Gastrocnemius medialis (tissue), 4 donors: ENCODE results near the gene TPRG1L. TPM values are rescaled to one million over a fixed set of nuclear protein-coding genes. Genes with fewer than 3 reads are reported as not detected.
"Not testable (repeated sequence)": the region's sequence is repeated elsewhere in the genome, so short reads cannot be mapped to it uniquely, and the experiment has no call there.

Source experiments
- ATAC-seq, 2 donors: fragments of 150-250 bp; one replicate each; pipeline ENCODE4 v1.9.1; 2016
- DNase-seq, 2 donors: peaks; one replicate each; pipeline ENCODE4 v3.0.0-alpha.2; 2019
- H3K27ac ChIP-seq, 4 donors: fragments of 200-600 bp; sonication (generic); 1 replicate in 1 of 4; 2 replicates in 3 of 4; pipeline ENCODE4 v1.5.1; 2016 to 2018; ENCODE audit warnings: mild to moderate bottlenecking in 2 of 4, moderate library complexity in 1 of 4
- H3K27me3 ChIP-seq, 3 donors: fragments of 200-600 bp; sonication (generic) in 2 of 3; 1 replicate in 1 of 3; 2 replicates in 2 of 3; pipeline versions ENCODE4 v1.5.1 to v1.6.0; 2016 to 2019; ENCODE audit warnings: mild to moderate bottlenecking in 1 of 3, moderate library complexity in 1 of 3
- H3K36me3 ChIP-seq, 2 donors: fragments of 200-600 bp; sonication (generic) in 1 of 2; one replicate each; pipeline ENCODE4 v1.5.1; 2017 to 2018
- H3K4me1 ChIP-seq, 2 donors: fragments of 200-600 bp; sonication (generic) in 1 of 2; one replicate each; pipeline ENCODE4 v1.5.1; 2016 to 2017; ENCODE audit warnings: mild to moderate bottlenecking in 2 of 2
- H3K4me3 ChIP-seq, 4 donors: fragments of 200-600 bp; sonication (generic) in 3 of 4; 1 replicate in 1 of 4; 2 replicates in 3 of 4; pipeline ENCODE4 v1.5.1; 2016 to 2019; ENCODE audit warnings: mild to moderate bottlenecking in 2 of 4
- H3K9me3 ChIP-seq, 3 donors: fragments of 200-600 bp; sonication (generic) in 2 of 3; 1 replicate in 1 of 3; 2 replicates in 2 of 3; pipeline ENCODE4 v1.5.1; 2016 to 2019
- CTCF ChIP-seq, 5 experiments: fragments of 450-650 bp in 3 of 5; fragments of 200-600 bp in 2 of 5; sonication (generic) in 2 of 5; IDR thresholded peaks in 4 of 5; conservative IDR thresholded peaks in 1 of 5; 1 replicate in 4 of 5; 2 replicates in 1 of 5; pipeline ENCODE4 v1.5.1; 2016 to 2019; ENCODE audit warnings: antibody characterized with exemption in 5 of 5, mild to moderate bottlenecking in 3 of 5, moderate library complexity in 3 of 5
- POLR2A ChIP-seq, 2 donors: fragments of 450-650 bp; IDR thresholded peaks; one replicate each; pipeline ENCODE4 v1.6.1; 2017; ENCODE audit warnings: antibody characterized with exemption in 2 of 2, mild to moderate bottlenecking in 2 of 2, moderate library complexity in 2 of 2
- in situ Hi-C, 4 donors: fragments of 200-750 bp; cut with MboI; loops; one replicate each; pipeline versions ENCODE4 v1.15.0 to v1.8.0; 2017; ENCODE audit warnings: low sequenced_read_pairs in 4 of 4
- intact Hi-C: fragments of 100-400 bp; cut with DNase I; formaldehyde crosslinking; loops from one replicate; pipeline ENCODE4 v1.15.1; 2023; ENCODE audit warnings: low total_unique reads
- total RNA-seq, 4 donors: library from RNA; depleted of rRNA; stranded (reverse); fragments of >200 nt; gene quantifications; one replicate each; pipeline versions ENCODE4 v1.1.0 to v1.2.3, GENCODE V29; 2016

TPRG1L gene
- total RNA-seq, 4 donors from 2014 or later, result 25.3 to 38.7 (median 30.0) TPM

- ATAC-seq, result no peak
- intact Hi-C loops, result loop anchor here (2.0 to 10.0 kb wide), 2 partner anchors 168 to 284 kb away; partner anchors contain the start of gene C1orf174
- H3K27ac ChIP-seq, result no peak overlapping the region
- H3K9me3 ChIP-seq, result no peaks in the 10 kb centered on the region
- TF ChIP-seq POLR2A (IDR thresholded peaks at IDR 0.05) (no peak), CTCF (IDR thresholded peaks at IDR 0.05 in 4 of 5, conservative IDR thresholded peaks at IDR 0.05 in 1 of 5) (no peak)
- in situ Hi-C loops, result loop anchor here (5.0 to 10.0 kb wide), 2 partner anchors 133 to 136 kb away; no protein-coding TSS in a partner anchor
- H3K4me1 ChIP-seq, result peaks cover 16 to 19% of the 10 kb centered on the region in 2 donors
- no peak overlapping the region for H3K4me3 ChIP-seq
- no peaks in the 10 kb centered on the region for H3K36me3 ChIP-seq
- no peak for DNase-seq
- H3K27me3 ChIP-seq, result no peaks in the 10 kb centered on the region
Observed at GRCh38 chr1:3620708-3621107, 4.1 kb upstream of the TPRG1L start.

GRCh38 chr1:3621151-3621671 is 3.6 kb upstream of the TPRG1L start:
- intact Hi-C loops (loop anchor here (2.0 to 10.0 kb wide), 2 partner anchors 168 to 284 kb away; partner anchors contain the start of gene C1orf174), in situ Hi-C loops (loop anchor here (5.0 to 10.0 kb wide), 2 partner anchors 134 to 136 kb away; no protein-coding TSS in a partner anchor)
- not testable (repeated sequence) for DNase-seq, H3K27me3 ChIP-seq, H3K36me3 ChIP-seq, H3K27ac ChIP-seq, H3K4me3 ChIP-seq, ATAC-seq, H3K9me3 ChIP-seq
- peak; percentile 52 to 70 (median 62) for TF ChIP-seq CTCF (IDR thresholded peaks at IDR 0.05 in 4 of 5, conservative IDR thresholded peaks at IDR 0.05 in 1 of 5)
- H3K4me1 ChIP-seq, result peaks cover 21 to 23% of the 10 kb centered on the region in 2 donors

- not testable (repeated sequence) for H3K9me3 ChIP-seq, ATAC-seq, DNase-seq, H3K27me3 ChIP-seq, H3K27ac ChIP-seq, H3K36me3 ChIP-seq, H3K4me3 ChIP-seq
- intact Hi-C loops (loop anchor here (10.0 kb wide), 1 partner anchor 283 kb away; the partner anchor contains the start of gene C1orf174), in situ Hi-C loops (loop anchor here (5.0 to 10.0 kb wide), 2 partner anchors 135 to 137 kb away; no protein-coding TSS in a partner anchor)
- peaks cover 21 to 23% of the 10 kb centered on the region in 2 donors for H3K4me1 ChIP-seq
Observed at GRCh38 chr1:3622102-3622501, 2.7 kb upstream of the TPRG1L start.

- TF ChIP-seq CTCF (IDR thresholded peaks at IDR 0.05 in 4 of 5, conservative IDR thresholded peaks at IDR 0.05 in 1 of 5), result no peak
- TF ChIP-seq POLR2A (IDR thresholded peaks at IDR 0.05), result no peak
- in situ Hi-C loops, result loop anchor here (5.0 to 10.0 kb wide), 2 partner anchors 136 to 139 kb away; no protein-coding TSS in a partner anchor
Observed at GRCh38 chr1:3623441-3624199, 1.2 kb upstream of the TPRG1L start.

More at GRCh38 chr1:3623441-3624199, 1.2 kb upstream of the TPRG1L start:
- Histone ChIP-seq H3K4me3 (peak overlapping the region; percentile 91 to 100 (median 96)), H3K27me3 (no peaks in the 10 kb centered on the region), H3K9me3 (no peaks in the 10 kb centered on the region), H3K4me1 (peaks cover 21 to 23% of the 10 kb centered on the region in 2 donors), H3K27ac (peak overlapping the region; percentile 40 to 91 (median 83)), H3K36me3 (peaks cover 0 to 16% of the 10 kb centered on the region in 2 donors)
- ATAC-seq (no peak), DNase-seq (no peak)
- intact Hi-C loops, result loop anchor here (1.0 to 10.0 kb wide), 3 partner anchors 27 to 281 kb away; partner anchors contain the start of genes ARHGEF16, C1orf174 and WRAP73
